Endodermal cell (in vitro differentiated cells): ENCODE data around the gene TAF11L14. TPM values are rescaled to one million over a fixed set of nuclear protein-coding genes. Genes with fewer than 3 reads are reported as not detected.
"Not testable (repeated sequence)": the region's sequence is repeated elsewhere in the genome, so short reads cannot be mapped to it uniquely, and the experiment has no call there.

Source experiments
- DNase-seq: peaks from one replicate; pipeline ENCODE4 v3.0.0-alpha.2; 2017
- H3K27ac ChIP-seq: 2 replicates; pipeline ENCODE4 v1.5.1; 2013; ENCODE audit warnings: mild to moderate bottlenecking, low read depth, low read length, moderate library complexity
- H3K27me3 ChIP-seq: 2 replicates; pipeline ENCODE4 v1.6.1; 2013; ENCODE audit warnings: mild to moderate bottlenecking, low read length, moderate library complexity; ENCODE audit not compliant: insufficient read depth, control insufficient read depth, poor library complexity, severe bottlenecking
- H3K36me3 ChIP-seq: 2 replicates; pipeline ENCODE4 v1.7.0; 2013; ENCODE audit warnings: mild to moderate bottlenecking, low read length, moderate library complexity; ENCODE audit not compliant: control insufficient read depth, insufficient read depth
- H3K4me1 ChIP-seq: one replicate; pipeline ENCODE4 v1.7.0; 2013; ENCODE audit warnings: low read length; ENCODE audit not compliant: control insufficient read depth, insufficient read depth
- H3K4me3 ChIP-seq: 2 replicates; pipeline ENCODE4 v1.5.1; 2013; ENCODE audit warnings: mild to moderate bottlenecking, low read length, moderate library complexity
- H3K9ac ChIP-seq: 2 replicates; pipeline ENCODE4 v1.6.1; 2013; ENCODE audit warnings: mild to moderate bottlenecking, low read length, moderate library complexity; ENCODE audit not compliant: poor library complexity, severe bottlenecking; ENCODE audit errors: extremely low read depth
- H3K9me3 ChIP-seq: 2 replicates; pipeline ENCODE4 v1.6.1; 2013; ENCODE audit warnings: mild to moderate bottlenecking, low read length, moderate library complexity; ENCODE audit not compliant: control insufficient read depth
- H3K27ac Mint-ChIP-seq: 2 replicates; pipeline ENCODE4 v1.8.0; 2020; ENCODE audit warnings: mixed read lengths
- H3K27me3 Mint-ChIP-seq: 2 replicates; pipeline ENCODE4 v1.8.0; 2021; ENCODE audit warnings: mild to moderate bottlenecking, mixed read lengths; ENCODE audit not compliant: insufficient read depth
- H3K36me3 Mint-ChIP-seq: 2 replicates; pipeline ENCODE4 v1.8.0; 2020; ENCODE audit warnings: low read depth, mixed read lengths
- H3K4me1 Mint-ChIP-seq: 2 replicates; pipeline ENCODE4 v1.8.0; 2020; ENCODE audit warnings: mixed read lengths
- H3K4me3 Mint-ChIP-seq: 2 replicates; pipeline ENCODE4 v1.8.0; 2020; ENCODE audit warnings: mild to moderate bottlenecking, moderate library complexity, mixed read lengths
- H3K9me3 Mint-ChIP-seq: 2 replicates; pipeline ENCODE4 v1.8.0; 2020; ENCODE audit warnings: mild to moderate bottlenecking, mixed read lengths
- WGBS, 2 experiments: methylation state at CpG; one replicate each; pipeline versions ENCODE4 v1.1.5 to v1.1.7; 2013; ENCODE audit warnings: missing lambda C conversion rate in 2 of 2, mixed read lengths in 1 of 2; ENCODE audit not compliant: insufficient coverage in 1 of 2, insufficient read length in 1 of 2; 5-methylcytosine and 5-hydroxymethylcytosine counted together
- long read RNA-seq, 4 experiments: library from polyadenylated mRNA in 2 of 4; library from RNA in 1 of 4; library from capped mRNA in 1 of 4; stranded (forward) in 3 of 4; unstranded in 1 of 4; transcript quantifications; one replicate each; pipeline ENCODE4 v2.0.0, GENCODE V29; 2020 to 2021; ENCODE audit warnings: inconsistent platforms in 1 of 4
- polyA plus RNA-seq, 2 experiments: library from polyadenylated mRNA; stranded (reverse); fragments of 50-300 nt; gene quantifications; one replicate each; pipeline ENCODE4 v1.2.3, GENCODE V29; 2013
- total RNA-seq, 2 donors: library from RNA; stranded (reverse); fragmentation: NEBNext Ultra II Directional in 1 of 2; extraction: Animal tissue kit (Norgen Biotek cat#: 25700) in 1 of 2; gene quantifications; 2 replicates in 1 of 2; 3 replicates in 1 of 2; pipeline ENCODE4 v1.2.1, GENCODE V29; 2021
- TF ChIP-seq, protein P1 (sequence below): fragments of 200-600 bp; sonication (generic); conservative IDR thresholded peaks from 2 replicates; pipeline ENCODE4 v1.5.0; 2021; ENCODE audit warnings: antibody characterized with exemption, mild to moderate bottlenecking

TAF11L14 gene
- total RNA-seq: not detected
- not detected for polyA plus RNA-seq (2013, experiment 1 of 2)
- polyA plus RNA-seq (2013, experiment 2 of 2): not detected
- long read RNA-seq, experiment 1: 0 reads
- long read RNA-seq, experiment 2: 0 reads
- long read RNA-seq, experiment 3: 0 reads
- long read RNA-seq, experiment 4: 0 reads

DNA sequence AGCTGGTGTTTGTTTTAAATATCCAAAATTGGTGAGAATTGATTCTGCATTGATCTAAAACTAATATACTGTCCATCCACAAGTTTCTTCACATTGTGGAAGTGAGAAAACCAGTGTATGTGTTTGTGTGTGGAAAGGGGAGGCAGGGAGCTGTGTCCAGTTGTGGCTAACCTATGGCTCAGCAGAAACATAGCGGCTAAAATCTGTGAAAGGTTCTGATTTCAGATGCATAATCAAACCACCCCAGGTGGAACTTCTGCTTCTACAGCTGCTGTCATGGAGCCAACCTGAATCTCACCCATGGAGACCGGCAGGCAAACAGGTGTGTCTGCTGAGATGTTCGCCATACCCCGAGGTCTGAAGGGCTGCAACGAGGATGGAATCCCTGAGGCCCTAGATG, at the start of gene TAF11L14:
TSS of gene TAF11L14 (plus strand) at position 301 of the 400 bp plus-strand sequence.
- Histone ChIP-seq H3K36me3 (no peaks in the 10 kb centered on the region), H3K27me3 (no peaks in the 10 kb centered on the region), H3K4me1 (no peaks in the 10 kb centered on the region), H3K9me3 (no peaks in the 10 kb centered on the region), H3K4me3 (no peak within 1 kb of the TSS), H3K27ac (no peak within 1 kb of the TSS), H3K9ac (no peak within 1 kb of the TSS)
- Mint-ChIP-seq H3K9me3 (no peaks in the 10 kb centered on the region), H3K27ac (no peak within 1 kb of the TSS), H3K36me3 (no peaks in the 10 kb centered on the region), H3K4me1 (no peaks in the 10 kb centered on the region), H3K27me3 (no peaks in the 10 kb centered on the region), H3K4me3 (no peak within 1 kb of the TSS)
- 87 to 96% methylated on average over 4 to 5 of the region's 5 CpGs for WGBS, 2 experiments
- DNase-seq: no peak
- TF ChIP-seq, protein P1, sequence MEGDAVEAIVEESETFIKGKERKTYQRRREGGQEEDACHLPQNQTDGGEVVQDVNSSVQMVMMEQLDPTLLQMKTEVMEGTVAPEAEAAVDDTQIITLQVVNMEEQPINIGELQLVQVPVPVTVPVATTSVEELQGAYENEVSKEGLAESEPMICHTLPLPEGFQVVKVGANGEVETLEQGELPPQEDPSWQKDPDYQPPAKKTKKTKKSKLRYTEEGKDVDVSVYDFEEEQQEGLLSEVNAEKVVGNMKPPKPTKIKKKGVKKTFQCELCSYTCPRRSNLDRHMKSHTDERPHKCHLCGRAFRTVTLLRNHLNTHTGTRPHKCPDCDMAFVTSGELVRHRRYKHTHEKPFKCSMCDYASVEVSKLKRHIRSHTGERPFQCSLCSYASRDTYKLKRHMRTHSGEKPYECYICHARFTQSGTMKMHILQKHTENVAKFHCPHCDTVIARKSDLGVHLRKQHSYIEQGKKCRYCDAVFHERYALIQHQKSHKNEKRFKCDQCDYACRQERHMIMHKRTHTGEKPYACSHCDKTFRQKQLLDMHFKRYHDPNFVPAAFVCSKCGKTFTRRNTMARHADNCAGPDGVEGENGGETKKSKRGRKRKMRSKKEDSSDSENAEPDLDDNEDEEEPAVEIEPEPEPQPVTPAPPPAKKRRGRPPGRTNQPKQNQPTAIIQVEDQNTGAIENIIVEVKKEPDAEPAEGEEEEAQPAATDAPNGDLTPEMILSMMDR: no peak

- not testable (repeated sequence) for DNase-seq
- WGBS, 2 experiments: no CpG with 5 or more reads among the region's 16 CpGs
These were observed 48.6 kb upstream of the TAF11L14 start, which contains the start of gene TAF11L7 for GRCh38 chr5:17585658-17586057. Gene TAF11L7, minus strand, starts transcription at chr5:17585758.

DNA sequence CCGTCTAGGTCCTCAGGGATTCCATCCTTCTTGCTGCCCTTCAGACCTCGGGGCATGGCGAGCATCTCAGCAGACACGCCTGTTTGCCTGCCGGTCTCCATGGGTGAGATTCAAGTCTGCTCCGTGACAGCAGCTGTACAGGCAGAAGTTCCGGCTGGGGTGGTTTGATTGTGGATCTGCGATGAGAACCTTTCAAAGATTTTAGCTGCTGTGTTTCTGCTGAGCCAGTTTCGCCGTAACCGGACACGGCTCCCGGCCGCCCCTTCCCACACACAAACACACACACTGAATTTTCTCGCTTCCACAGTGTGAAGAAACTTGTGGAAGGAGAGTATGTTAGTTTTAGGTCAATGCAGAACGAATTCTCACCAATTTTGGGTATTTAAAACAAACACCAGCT, 43.4 kb upstream of the TAF11L14 start, which contains the start of gene TAF11L8:
TSS of gene TAF11L8 (minus strand) at position 101 of the 400 bp plus-strand sequence.
- not testable (repeated sequence) for H3K4me1 ChIP-seq, H3K27me3 Mint-ChIP-seq, H3K27me3 ChIP-seq, H3K9me3 Mint-ChIP-seq, H3K36me3 ChIP-seq, H3K4me1 Mint-ChIP-seq, H3K4me3 ChIP-seq, H3K27ac Mint-ChIP-seq, H3K36me3 Mint-ChIP-seq, H3K27ac ChIP-seq, H3K4me3 Mint-ChIP-seq, DNase-seq, H3K9ac ChIP-seq, H3K9me3 ChIP-seq
- WGBS, 2 experiments: no CpG with 5 or more reads among the region's 16 CpGs

More at GRCh38 chr5:17585658-17586057, 48.6 kb upstream of the TAF11L14 start, which contains the start of gene TAF11L7:
- not testable (repeated sequence) for H3K4me3 ChIP-seq, H3K4me1 ChIP-seq, H3K4me1 Mint-ChIP-seq, H3K27me3 Mint-ChIP-seq, H3K36me3 Mint-ChIP-seq, H3K36me3 ChIP-seq, H3K27ac ChIP-seq, H3K27me3 ChIP-seq, H3K27ac Mint-ChIP-seq, H3K9ac ChIP-seq, H3K9me3 Mint-ChIP-seq, H3K4me3 Mint-ChIP-seq, H3K9me3 ChIP-seq

- not testable (repeated sequence) for H3K9ac ChIP-seq, H3K27ac Mint-ChIP-seq, H3K36me3 Mint-ChIP-seq, H3K9me3 Mint-ChIP-seq, H3K4me1 Mint-ChIP-seq, H3K4me3 Mint-ChIP-seq, H3K4me3 ChIP-seq, H3K27me3 ChIP-seq, H3K27ac ChIP-seq, H3K36me3 ChIP-seq, DNase-seq, H3K27me3 Mint-ChIP-seq, H3K4me1 ChIP-seq, H3K9me3 ChIP-seq
- no CpG with 5 or more reads among the region's 15 CpGs for WGBS, 2 experiments
These were observed 40.0 kb upstream of the TAF11L14 start, which contains the start of gene TAF11L9 for GRCh38 chr5:17594255-17594654. Gene TAF11L9, minus strand, starts transcription at chr5:17594394.

- H3K9me3 ChIP-seq, H3K9me3 Mint-ChIP-seq, H3K36me3 ChIP-seq, H3K27me3 Mint-ChIP-seq, H3K4me1 ChIP-seq, H3K9ac ChIP-seq, H3K27ac ChIP-seq, H3K4me1 Mint-ChIP-seq, H3K27me3 ChIP-seq, H3K4me3 Mint-ChIP-seq, H3K36me3 Mint-ChIP-seq, H3K4me3 ChIP-seq, DNase-seq, H3K27ac Mint-ChIP-seq: not testable (repeated sequence)
- WGBS, 2 experiments: no CpG with 5 or more reads among the region's 15 CpGs
These were observed 36.5 kb upstream of the TAF11L14 start, which contains the start of gene TAF11L10 for GRCh38 chr5:17597728-17598127. Gene TAF11L10, minus strand, starts transcription at chr5:17597828.

- not testable (repeated sequence) for H3K27me3 ChIP-seq, H3K4me1 ChIP-seq, DNase-seq, H3K9ac ChIP-seq, H3K27me3 Mint-ChIP-seq, H3K4me1 Mint-ChIP-seq, H3K9me3 Mint-ChIP-seq, H3K9me3 ChIP-seq, H3K36me3 Mint-ChIP-seq, H3K27ac Mint-ChIP-seq, H3K27ac ChIP-seq, H3K4me3 ChIP-seq, H3K4me3 Mint-ChIP-seq, H3K36me3 ChIP-seq
- 95% methylated on average over 5 of the region's 6 CpGs; no CpG with 5 or more reads in 1 of the 2 experiments for WGBS, 2 experiments
These were observed 30.4 kb upstream of the TAF11L14 start, which contains the start of gene TAF11L11 for GRCh38 chr5:17603880-17604279. Gene TAF11L11, plus strand, starts transcription at chr5:17604183.
